Measurements from ENCODE around the gene FMR1.

Gene FMR1

GRCh38 chrX:147911192-147912022 lies at the start of gene FMR1:
TSS of gene FMR1 (plus strand) at chrX:147911919. CDS start at chrX:147912180, 261 bp downstream.
- peak; percentile 86 for DNase-seq

- DNase-seq, result no peak
These were observed 35.7 kb upstream of the FMR1 start for GRCh38 chrX:147875866-147876596.

DNA sequence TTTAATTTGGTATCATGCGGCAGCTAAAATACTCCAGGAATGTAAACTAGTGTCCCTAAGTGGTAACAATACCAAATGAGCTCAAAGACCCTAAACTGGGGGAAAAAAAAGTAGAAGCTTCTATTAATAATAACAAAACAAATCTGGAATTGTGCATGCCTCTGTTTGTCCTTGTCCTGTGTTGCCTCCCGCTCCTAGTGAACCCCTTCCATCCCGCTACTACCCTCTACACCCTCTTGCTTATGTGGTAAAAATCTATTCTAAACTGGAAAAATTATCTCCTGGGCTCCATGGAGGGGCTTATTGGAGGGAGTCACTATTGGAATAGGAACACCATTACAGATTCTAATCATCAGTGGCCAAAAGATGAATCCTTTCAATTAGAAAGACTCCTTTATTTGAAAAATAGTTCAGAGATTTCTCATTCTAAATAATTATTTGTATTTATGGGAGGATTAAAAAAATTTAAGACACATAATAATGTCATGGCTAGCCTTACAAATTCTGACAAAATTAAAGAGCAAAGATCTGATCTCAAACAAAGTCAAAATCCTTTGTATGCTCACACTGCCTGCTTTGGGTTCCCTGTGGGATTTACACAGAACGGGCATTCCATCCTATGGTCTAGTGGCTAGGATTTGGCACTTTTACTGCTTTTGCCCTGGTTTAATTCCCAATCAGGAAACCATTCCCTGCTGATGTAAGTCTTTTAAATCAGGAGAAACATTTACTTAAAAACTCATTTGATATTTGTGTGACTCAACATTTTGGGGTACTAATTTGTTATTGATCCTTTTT lies 34.7 kb upstream of the FMR1 start:
- no peak for DNase-seq

GRCh38 chrX:147877726-147878125 lies 34.0 kb upstream of the FMR1 start:
- no peak for DNase-seq

- no peak for DNase-seq
These were observed 26.8 kb upstream of the FMR1 start for GRCh38 chrX:147884958-147885357.

- no peak for DNase-seq
These were observed 21.0 kb upstream of the FMR1 start for GRCh38 chrX:147890756-147891155.

GRCh38 chrX:147891896-147892295 lies 19.8 kb upstream of the FMR1 start:
- DNase-seq, result no peak

DNA sequence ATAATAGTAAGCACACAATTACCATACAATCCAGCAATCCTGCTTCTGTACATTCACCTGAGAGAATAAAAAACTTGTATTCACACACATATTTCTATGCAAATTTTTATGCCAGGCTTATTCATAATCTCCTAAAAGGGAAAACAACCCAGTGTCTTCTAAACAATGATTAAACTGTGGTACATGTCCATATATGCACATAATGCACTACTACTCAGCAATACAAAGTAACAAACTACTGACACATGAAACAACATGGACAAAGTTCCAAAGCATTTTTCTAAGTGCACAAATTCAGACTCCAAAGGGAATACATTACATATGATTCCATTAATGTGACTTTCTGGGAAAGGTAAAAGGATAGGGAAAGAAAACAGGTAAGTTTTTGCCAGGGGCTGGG lies 18.0 kb upstream of the FMR1 start:
- DNase-seq, result no peak

DNA sequence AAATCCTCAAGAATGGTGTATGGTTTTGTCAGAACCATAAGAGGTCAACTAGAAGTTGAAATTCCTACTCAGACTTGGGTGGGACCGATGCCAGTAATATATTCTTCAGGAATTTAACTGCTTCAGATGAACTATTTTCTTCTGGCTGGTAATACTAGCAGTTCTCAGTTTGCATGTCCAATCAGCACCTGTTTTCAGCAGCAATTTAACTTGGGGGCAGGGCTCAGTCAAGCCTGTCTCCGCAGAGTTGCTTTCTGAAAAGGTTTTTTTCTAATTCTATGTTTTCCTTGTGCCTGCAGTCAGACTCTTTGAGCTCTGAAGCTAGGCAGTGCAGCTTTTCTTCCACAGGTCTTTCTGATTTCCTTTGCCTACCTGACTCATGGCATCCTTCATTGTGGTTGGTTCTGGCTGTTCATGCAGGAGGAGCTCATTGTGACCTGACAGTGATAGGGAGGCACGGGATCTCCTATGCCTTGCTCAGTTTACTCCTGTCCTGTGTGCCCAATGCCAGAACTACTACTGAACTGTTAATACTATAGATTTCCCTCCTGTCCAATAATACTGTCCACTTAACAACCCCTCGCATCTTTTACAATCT lies 17.3 kb upstream of the FMR1 start:
- DNase-seq, result no peak

DNA sequence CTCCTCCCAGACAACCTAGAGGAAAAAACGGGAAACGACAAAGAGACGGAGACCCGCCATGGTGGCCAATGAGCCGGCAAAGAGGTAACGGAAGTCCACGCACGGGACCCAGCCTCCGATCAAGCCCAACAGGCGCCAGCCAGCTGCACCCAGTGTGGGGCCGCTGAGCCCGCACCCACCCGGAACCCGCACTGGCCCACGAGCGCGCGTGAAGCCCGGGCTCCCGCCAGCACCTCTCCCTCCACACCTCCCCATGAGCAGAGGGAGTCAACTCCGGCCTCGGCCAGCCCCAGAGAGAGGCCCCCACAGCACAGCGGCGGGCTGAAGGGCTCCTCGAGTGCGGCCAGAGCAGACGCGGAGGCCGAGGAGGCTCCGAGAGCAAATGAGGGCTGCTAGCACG lies 14.6 kb upstream of the FMR1 start:
- DNase-seq, result no peak

- no peak for DNase-seq
These were observed 12.8 kb upstream of the FMR1 start for GRCh38 chrX:147898951-147899350.

GRCh38 chrX:147899379-147900114 lies 12.2 kb upstream of the FMR1 start:
- DNase-seq, result no peak

- no peak for DNase-seq
These were observed 11.4 kb upstream of the FMR1 start for GRCh38 chrX:147900349-147900748.

GRCh38 chrX:147901461-147902126 lies 10.1 kb upstream of the FMR1 start:
- DNase-seq, result no peak

DNA sequence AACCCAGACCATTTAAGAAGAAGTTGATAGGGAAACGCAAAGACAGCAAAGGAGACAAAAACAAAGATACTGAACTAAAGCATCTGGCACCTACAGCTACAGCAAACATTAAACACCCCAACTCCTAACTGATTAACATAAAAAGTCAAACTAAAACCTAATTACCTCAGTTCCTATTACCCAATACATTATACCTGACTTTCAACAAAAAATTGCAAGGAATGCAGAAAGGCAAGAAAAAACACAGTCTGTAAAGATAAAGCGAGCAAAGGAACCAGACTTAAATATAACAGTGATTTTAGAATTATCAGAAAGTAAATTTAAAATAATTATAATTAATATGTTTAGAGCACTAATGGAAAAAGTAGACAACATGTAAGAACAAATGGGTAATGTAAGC lies 9.4 kb upstream of the FMR1 start:
- no peak for DNase-seq

DNA sequence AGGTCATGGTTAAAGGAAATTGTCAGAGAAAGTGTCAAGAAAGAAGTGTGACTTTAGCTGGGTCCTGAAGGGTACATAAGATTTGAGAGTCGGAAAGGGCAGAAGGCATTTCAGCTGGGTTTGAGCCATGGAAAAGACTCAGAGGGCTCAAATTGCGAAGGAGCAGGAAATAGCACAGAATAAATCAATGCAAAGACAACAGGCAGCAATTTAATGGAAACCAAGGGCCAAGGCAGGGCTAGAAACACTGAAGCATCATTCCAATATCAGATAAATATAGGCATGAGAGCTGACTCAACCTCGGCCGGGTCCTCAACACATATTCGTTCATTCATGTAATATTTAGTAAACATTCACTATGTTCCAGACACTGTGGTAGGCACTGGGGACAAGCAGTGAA lies 3.6 kb upstream of the FMR1 start:
- no peak for DNase-seq

DNA sequence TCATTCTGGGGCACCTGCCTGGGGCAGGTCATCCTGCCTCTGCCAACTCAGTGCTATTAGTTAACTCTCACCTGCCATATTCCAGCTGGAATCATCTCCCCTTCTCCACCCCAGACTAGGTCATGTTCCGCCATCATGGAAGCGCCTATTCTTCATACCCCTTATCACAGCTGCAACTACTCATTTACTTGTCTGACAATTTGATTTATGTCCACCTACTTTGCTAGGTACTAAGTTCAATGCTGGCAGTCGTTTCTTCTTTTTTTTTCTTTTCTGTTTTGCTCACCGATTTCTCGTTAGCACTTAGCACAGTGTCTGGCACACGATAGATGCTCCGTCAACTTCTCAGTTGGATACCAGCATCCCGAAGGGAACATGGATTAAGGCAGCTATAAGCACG lies 1.1 kb upstream of the FMR1 start:
- DNase-seq, result no peak

GRCh38 chrX:147912093-147912801 lies 528 bp downstream of the FMR1 start:
- peak; percentile 37 for DNase-seq

- DNase-seq, result no peak
These were observed 1.9 kb downstream of the FMR1 start for GRCh38 chrX:147913570-147913969.

DNA sequence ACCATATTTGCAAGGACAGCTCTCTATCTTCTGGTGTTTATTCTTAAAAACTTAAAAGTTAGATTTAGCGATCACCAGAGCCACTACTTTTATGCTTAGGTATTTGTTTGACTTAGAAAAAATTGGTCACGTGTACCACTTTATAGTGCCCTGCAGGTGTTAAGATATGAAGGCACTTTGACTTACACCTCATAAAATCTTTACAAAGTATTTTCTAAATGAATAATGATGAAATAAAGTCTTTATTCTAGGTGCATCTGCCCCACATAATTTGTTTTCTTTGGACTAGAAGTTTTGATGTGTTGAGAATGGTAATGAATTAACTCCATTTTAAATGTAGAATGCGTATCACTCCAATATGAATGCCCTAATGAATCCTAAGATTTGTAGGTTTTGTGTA lies 2.9 kb downstream of the FMR1 start:
- no peak for DNase-seq

- DNase-seq, result no peak
These were observed 4.8 kb downstream of the FMR1 start for GRCh38 chrX:147916375-147916968.

All from NCI-H510A treated with DMSO at 0.1 percent for 48 hours (cell line).